ENCODE results near the gene POLQ.

DNA sequence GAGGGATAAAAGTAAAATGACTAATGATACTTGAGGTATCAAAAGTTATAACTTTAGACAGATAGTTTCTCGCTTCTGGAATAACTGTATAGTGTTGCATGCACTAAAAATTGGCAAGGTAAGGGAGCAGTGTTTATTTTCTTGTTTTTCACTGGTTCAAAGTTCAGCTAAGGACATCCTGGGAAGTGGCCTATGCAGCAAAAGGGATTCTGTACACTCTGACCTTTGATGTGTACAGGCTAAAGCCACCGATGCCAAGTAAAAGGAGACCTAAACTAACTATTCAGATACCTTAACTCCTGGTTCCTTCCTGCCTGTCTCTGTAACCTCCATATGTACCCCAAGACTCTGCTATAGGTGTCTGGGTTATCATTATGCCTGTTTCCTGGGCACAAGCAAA lies 49.1 kb upstream of the POLQ start:
- no peak for TF ChIP-seq HNRNPL (IDR thresholded peaks at IDR 0.05; ENCODE audit: low read depth, low read length)
- no peak for TF ChIP-seq EZH2 (IDR thresholded peaks at IDR 0.05; ENCODE audit: borderline replicate concordance, low read depth, low read length)
